ENCODE results near the gene ZMYND12. TPM values are rescaled to one million over a fixed set of nuclear protein-coding genes. Genes with fewer than 3 reads are reported as not detected.

ZMYND12 gene
- polyA plus RNA-seq, 1 donor from 2014 or later = 0.21 TPM

DNA sequence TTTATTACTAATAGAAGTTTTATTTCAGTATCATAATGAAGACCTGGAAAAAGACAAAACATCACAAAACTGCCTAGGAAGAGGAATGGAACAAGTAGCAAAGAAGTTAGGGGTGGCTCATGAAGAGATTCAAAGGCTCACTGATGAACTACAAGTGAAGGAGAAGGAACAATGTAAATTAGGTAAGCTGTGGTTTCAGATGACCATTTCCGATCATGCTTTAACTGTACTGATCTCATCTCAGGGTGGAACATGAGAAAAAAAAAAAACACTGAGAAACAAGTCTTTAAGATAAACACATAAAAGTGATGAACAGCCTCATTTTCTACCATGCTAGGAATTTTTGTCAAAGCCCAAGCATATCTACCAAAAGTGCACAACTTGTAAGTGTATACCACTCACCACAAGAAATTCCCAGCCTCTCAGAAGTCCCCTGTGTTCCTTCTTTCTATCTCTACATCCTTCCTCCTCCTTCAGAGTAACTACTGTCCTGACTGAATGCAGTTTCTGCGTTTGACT is 26.9 kb upstream of the ZMYND12 start:
- no peaks in the 10 kb centered on the region for H3K9me2 ChIP-seq (ENCODE audit: insufficient read depth, low read length)
- H3K9ac ChIP-seq (ENCODE audit: low read length) = no peak overlapping the region

DNA sequence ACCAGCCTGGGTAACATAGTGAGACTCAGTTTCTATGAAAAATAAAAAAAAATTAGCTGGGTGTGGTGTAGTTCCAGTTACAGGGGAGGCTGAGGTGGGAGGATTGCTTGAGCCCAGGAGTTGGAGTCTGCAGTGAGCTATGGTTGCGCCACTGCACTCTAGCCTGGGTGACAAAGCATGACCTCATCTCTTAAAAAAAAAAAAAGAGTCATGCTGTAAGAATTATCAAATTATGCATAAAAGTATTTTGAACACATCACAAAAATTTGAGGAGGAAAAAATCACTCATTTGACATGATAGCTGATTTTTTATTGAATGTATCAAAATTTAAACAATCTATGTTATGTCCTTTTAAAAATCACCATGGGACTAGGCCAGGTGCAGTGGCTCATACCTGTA is 25.1 kb upstream of the ZMYND12 start:
- Histone ChIP-seq H3F3A (ENCODE audit: insufficient read depth, low read length, poor library complexity, severe bottlenecking) (no peaks in the 10 kb centered on the region), H3K27ac (ENCODE audit: low read length) (no peak overlapping the region), H3K79me2 (replicated peaks; ENCODE audit: insufficient read depth, low read length) (no peaks in the 10 kb centered on the region), H3K4me2 (ENCODE audit: low read length) (no peak overlapping the region), H3K9ac (ENCODE audit: low read length) (no peak overlapping the region), H3K9me3 (ENCODE audit: low read length) (no peaks in the 10 kb centered on the region), H4K20me1 (ENCODE audit: insufficient read depth) (no peaks in the 10 kb centered on the region), H3K27me3 (ENCODE audit: insufficient read depth, low read depth, low read length) (no peaks in the 10 kb centered on the region), H3K36me3 (ENCODE audit: insufficient read depth, low read length) (peaks cover 9% of the 10 kb centered on the region), H2AFZ (ENCODE audit: low read depth, low read length) (no peak overlapping the region), H3K9me2 (ENCODE audit: insufficient read depth, low read length) (no peaks in the 10 kb centered on the region), H3K4me3 (ENCODE audit: low read length) (no peak overlapping the region)
- TF ChIP-seq TAF1 (IDR thresholded peaks at IDR 0.05; ENCODE audit: low read depth) (no peak), EP300 (conservative IDR thresholded peaks at IDR 0.05; ENCODE audit: poor library complexity, severe bottlenecking) (no peak), RAD21 (conservative IDR thresholded peaks at IDR 0.05) (no peak), MXI1 (conservative IDR thresholded peaks at IDR 0.05; ENCODE audit: poor library complexity, severe bottlenecking) (no peak), SMC3 (conservative IDR thresholded peaks at IDR 0.05; ENCODE audit: poor library complexity) (no peak), POLR2AphosphoS5 (IDR thresholded peaks at IDR 0.05) (no peak), EZH2 (IDR thresholded peaks at IDR 0.05; ENCODE audit: borderline replicate concordance, insufficient read depth, low read length, poor library complexity, severe bottlenecking) (no peak)
- TF ChIP-seq, protein P1, sequence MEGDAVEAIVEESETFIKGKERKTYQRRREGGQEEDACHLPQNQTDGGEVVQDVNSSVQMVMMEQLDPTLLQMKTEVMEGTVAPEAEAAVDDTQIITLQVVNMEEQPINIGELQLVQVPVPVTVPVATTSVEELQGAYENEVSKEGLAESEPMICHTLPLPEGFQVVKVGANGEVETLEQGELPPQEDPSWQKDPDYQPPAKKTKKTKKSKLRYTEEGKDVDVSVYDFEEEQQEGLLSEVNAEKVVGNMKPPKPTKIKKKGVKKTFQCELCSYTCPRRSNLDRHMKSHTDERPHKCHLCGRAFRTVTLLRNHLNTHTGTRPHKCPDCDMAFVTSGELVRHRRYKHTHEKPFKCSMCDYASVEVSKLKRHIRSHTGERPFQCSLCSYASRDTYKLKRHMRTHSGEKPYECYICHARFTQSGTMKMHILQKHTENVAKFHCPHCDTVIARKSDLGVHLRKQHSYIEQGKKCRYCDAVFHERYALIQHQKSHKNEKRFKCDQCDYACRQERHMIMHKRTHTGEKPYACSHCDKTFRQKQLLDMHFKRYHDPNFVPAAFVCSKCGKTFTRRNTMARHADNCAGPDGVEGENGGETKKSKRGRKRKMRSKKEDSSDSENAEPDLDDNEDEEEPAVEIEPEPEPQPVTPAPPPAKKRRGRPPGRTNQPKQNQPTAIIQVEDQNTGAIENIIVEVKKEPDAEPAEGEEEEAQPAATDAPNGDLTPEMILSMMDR (IDR thresholded peaks at IDR 0.05; ENCODE audit: poor library complexity, severe bottlenecking) = no peak
- TF ChIP-seq, protein P2, sequence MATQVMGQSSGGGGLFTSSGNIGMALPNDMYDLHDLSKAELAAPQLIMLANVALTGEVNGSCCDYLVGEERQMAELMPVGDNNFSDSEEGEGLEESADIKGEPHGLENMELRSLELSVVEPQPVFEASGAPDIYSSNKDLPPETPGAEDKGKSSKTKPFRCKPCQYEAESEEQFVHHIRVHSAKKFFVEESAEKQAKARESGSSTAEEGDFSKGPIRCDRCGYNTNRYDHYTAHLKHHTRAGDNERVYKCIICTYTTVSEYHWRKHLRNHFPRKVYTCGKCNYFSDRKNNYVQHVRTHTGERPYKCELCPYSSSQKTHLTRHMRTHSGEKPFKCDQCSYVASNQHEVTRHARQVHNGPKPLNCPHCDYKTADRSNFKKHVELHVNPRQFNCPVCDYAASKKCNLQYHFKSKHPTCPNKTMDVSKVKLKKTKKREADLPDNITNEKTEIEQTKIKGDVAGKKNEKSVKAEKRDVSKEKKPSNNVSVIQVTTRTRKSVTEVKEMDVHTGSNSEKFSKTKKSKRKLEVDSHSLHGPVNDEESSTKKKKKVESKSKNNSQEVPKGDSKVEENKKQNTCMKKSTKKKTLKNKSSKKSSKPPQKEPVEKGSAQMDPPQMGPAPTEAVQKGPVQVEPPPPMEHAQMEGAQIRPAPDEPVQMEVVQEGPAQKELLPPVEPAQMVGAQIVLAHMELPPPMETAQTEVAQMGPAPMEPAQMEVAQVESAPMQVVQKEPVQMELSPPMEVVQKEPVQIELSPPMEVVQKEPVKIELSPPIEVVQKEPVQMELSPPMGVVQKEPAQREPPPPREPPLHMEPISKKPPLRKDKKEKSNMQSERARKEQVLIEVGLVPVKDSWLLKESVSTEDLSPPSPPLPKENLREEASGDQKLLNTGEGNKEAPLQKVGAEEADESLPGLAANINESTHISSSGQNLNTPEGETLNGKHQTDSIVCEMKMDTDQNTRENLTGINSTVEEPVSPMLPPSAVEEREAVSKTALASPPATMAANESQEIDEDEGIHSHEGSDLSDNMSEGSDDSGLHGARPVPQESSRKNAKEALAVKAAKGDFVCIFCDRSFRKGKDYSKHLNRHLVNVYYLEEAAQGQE (IDR thresholded peaks at IDR 0.05; ENCODE audit: borderline replicate concordance) = no peak

More for the DNA sequence above, 26.9 kb upstream of the ZMYND12 start:
- Histone ChIP-seq H3F3A (ENCODE audit: insufficient read depth, low read length, poor library complexity, severe bottlenecking) (no peaks in the 10 kb centered on the region), H2AFZ (ENCODE audit: low read depth, low read length) (no peak overlapping the region), H3K4me3 (ENCODE audit: low read length) (no peak overlapping the region), H3K4me2 (ENCODE audit: low read length) (no peak overlapping the region), H4K20me1 (ENCODE audit: insufficient read depth) (no peaks in the 10 kb centered on the region), H3K36me3 (ENCODE audit: insufficient read depth, low read length) (peaks cover 9% of the 10 kb centered on the region), H3K9me3 (ENCODE audit: low read length) (no peaks in the 10 kb centered on the region), H3K79me2 (replicated peaks; ENCODE audit: insufficient read depth, low read length) (no peaks in the 10 kb centered on the region), H3K27me3 (ENCODE audit: insufficient read depth, low read depth, low read length) (no peaks in the 10 kb centered on the region), H3K27ac (ENCODE audit: low read length) (no peak overlapping the region)
- no peak for TF ChIP-seq EZH2 (IDR thresholded peaks at IDR 0.05; ENCODE audit: borderline replicate concordance, insufficient read depth, low read length, poor library complexity, severe bottlenecking)
